Stomach (tissue), 4 donors: Measurements from ENCODE around the gene CKAP5.

ENCODE experiments used
- CTCF ChIP-seq, 7 experiments: fragments of 450-650 bp in 4 of 7; fragments of 200-600 bp in 3 of 7; sonication (generic) in 3 of 7; IDR thresholded peaks; one replicate each; pipeline ENCODE4 v1.5.1; 2016 to 2019; ENCODE audit warnings: antibody characterized with exemption in 7 of 7, control low read depth in 2 of 7, mild to moderate bottlenecking in 1 of 7
- POLR2A ChIP-seq, 4 donors: fragments of 450-650 bp; IDR thresholded peaks; one replicate each; pipeline ENCODE4 v1.6.1; 2016; ENCODE audit warnings: antibody characterized with exemption in 4 of 4, control low read depth in 2 of 4, mild to moderate bottlenecking in 1 of 4, moderate library complexity in 1 of 4

- TF ChIP-seq POLR2A (IDR thresholded peaks at IDR 0.05) (no peak), CTCF (IDR thresholded peaks at IDR 0.05) (no peak)
Observed at GRCh38 chr11:46800177-46800576, 45.9 kb downstream of the CKAP5 start.
